Thyroid gland (tissue), 4 donors: Measurements from ENCODE around the gene RPL36AL.

ENCODE experiments used
- POLR2A ChIP-seq, 2 donors: fragments of 450-650 bp; IDR thresholded peaks; one replicate each; pipeline ENCODE4 v1.6.1; 2017; ENCODE audit warnings: antibody characterized with exemption in 2 of 2, mild to moderate bottlenecking in 2 of 2, moderate library complexity in 1 of 2
- TF ChIP-seq, protein P1 (sequence below), 6 experiments: fragments of 200-600 bp in 3 of 6; fragments of 450-650 bp in 3 of 6; sonication (generic) in 3 of 6; IDR thresholded peaks; one replicate each; pipeline ENCODE4 v1.5.1; 2016 to 2019; ENCODE audit warnings: antibody characterized with exemption in 6 of 6, mild to moderate bottlenecking in 2 of 6, inconsistent platforms in 1 of 6, moderate library complexity in 1 of 6

DNA sequence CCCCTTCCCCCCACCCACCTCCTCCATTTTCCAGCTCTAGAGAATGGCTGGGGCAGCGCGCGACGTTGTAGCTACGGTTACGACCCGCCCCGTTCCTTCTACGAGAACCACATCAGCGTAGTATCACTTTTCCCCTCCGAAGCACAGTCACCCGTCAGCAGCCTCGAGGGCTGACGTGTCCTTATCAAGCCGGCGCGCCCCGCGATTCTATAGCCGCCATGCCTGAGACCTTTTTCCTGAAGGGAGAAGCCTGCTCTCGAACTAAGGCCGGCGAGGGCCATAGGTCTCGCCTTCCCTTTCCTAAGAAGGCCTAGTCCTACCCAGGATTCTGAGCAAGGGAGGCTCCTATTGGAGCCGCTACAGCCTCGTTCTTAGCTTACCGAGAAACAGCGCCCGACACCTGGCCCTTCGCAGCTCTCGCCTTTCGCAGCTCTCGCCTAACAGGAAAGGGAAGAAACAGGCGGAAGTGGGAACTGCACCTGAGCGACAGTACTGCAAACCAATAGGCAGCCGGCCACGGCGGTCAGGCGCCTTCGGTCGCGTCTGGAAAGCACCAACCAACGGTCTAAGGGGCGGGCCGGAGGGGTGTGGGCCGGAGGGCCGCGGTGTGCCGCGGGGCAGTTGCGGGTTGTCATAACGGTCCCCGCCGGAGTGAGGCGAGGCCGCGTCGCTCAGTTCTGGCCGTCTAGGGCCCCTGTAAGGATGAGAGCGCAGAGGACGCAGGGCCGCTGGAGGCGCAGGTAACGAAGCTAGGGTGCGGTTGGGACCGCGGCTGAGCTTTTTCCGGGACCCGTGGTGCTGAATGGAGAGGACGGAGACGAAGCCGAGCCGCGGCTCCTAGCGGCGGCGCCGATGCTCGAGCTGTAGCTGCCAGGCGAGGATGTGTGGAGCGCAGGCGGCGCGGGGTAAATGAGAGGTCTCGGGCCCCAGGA is at the start of gene RPL36AL, which contains the start of gene MGAT2:
- peak; percentile 35 to 96 for TF ChIP-seq POLR2A (IDR thresholded peaks at IDR 0.05)
- TF ChIP-seq, protein P1, sequence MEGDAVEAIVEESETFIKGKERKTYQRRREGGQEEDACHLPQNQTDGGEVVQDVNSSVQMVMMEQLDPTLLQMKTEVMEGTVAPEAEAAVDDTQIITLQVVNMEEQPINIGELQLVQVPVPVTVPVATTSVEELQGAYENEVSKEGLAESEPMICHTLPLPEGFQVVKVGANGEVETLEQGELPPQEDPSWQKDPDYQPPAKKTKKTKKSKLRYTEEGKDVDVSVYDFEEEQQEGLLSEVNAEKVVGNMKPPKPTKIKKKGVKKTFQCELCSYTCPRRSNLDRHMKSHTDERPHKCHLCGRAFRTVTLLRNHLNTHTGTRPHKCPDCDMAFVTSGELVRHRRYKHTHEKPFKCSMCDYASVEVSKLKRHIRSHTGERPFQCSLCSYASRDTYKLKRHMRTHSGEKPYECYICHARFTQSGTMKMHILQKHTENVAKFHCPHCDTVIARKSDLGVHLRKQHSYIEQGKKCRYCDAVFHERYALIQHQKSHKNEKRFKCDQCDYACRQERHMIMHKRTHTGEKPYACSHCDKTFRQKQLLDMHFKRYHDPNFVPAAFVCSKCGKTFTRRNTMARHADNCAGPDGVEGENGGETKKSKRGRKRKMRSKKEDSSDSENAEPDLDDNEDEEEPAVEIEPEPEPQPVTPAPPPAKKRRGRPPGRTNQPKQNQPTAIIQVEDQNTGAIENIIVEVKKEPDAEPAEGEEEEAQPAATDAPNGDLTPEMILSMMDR (IDR thresholded peaks at IDR 0.05), result peak in 2 of 6 experiments; percentile 22 to 38
